Endothelial cell of umbilical vein (primary cell): ENCODE measurements around the gene PLEKHG2.

ENCODE experiments used
- EZH2 ChIP-seq: IDR thresholded peaks from 2 replicates; pipeline ENCODE4 v1.6.1; 2012; ENCODE audit warnings: borderline replicate concordance, low read depth, mild to moderate bottlenecking, moderate library complexity, low read length, inconsistent platforms; ENCODE audit not compliant: severe bottlenecking
- GATA2 ChIP-seq: IDR thresholded peaks from 2 replicates; pipeline ENCODE4 v1.7.0; 2011; ENCODE audit warnings: low read depth, mild to moderate bottlenecking, moderate library complexity, mixed read lengths, low read length; ENCODE audit not compliant: insufficient read length, insufficient read depth
- JUN ChIP-seq: IDR thresholded peaks from 2 replicates; pipeline ENCODE4 v1.6.1; 2011; ENCODE audit warnings: borderline replicate concordance, low read depth; ENCODE audit not compliant: insufficient read length, insufficient read depth
- POLR2A ChIP-seq: IDR thresholded peaks from 2 replicates; pipeline ENCODE4 v1.6.1; 2012; ENCODE audit warnings: low read depth, mild to moderate bottlenecking, control low read depth, low read length
- POLR2AphosphoS5 ChIP-seq: IDR thresholded peaks from 2 replicates; pipeline ENCODE4 v1.6.1; 2012; ENCODE audit warnings: low read depth, mild to moderate bottlenecking, control low read depth, low read length, moderate library complexity; ENCODE audit not compliant: insufficient read depth
- TF ChIP-seq, protein P1 (sequence below), 2 donors: IDR thresholded peaks; 1 replicate in 1 of 2; 2 replicates in 1 of 2; pipeline ENCODE4 v1.5.1; 2011; ENCODE audit warnings: low read length in 2 of 2, mild to moderate bottlenecking in 2 of 2, moderate library complexity in 2 of 2, control low read depth in 1 of 2, inconsistent platforms in 1 of 2, low read depth in 1 of 2; ENCODE audit not compliant: insufficient read depth in 1 of 2; ENCODE audit errors: extremely low read depth in 1 of 2
- TF ChIP-seq, protein P2 (sequence below): IDR thresholded peaks from 2 replicates; pipeline ENCODE4 v1.6.1; 2011; ENCODE audit not compliant: insufficient read depth, insufficient read length

DNA sequence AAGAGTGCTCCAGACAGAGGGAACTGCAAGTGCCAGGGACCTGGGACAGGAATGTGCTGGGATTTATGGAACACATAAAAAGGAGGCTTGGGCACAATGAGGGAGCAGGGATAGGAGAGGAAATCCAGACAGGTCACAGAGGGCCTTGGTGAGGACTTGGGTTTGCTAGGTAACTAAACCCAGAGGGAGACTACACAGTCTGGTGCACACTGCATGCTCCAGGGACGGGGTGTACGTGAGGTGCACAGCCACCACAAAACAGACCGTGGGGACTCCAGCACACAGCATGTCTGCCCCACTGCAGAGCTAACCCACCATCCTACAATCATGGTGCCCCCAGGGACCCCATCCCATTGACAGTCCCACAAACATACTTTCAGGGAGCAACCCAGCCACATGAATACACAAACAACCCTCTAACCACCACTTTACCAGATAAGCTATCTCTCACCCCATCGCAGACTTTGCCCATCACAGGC, 11.4 kb upstream of the PLEKHG2 start:
- TF ChIP-seq, protein P1, sequence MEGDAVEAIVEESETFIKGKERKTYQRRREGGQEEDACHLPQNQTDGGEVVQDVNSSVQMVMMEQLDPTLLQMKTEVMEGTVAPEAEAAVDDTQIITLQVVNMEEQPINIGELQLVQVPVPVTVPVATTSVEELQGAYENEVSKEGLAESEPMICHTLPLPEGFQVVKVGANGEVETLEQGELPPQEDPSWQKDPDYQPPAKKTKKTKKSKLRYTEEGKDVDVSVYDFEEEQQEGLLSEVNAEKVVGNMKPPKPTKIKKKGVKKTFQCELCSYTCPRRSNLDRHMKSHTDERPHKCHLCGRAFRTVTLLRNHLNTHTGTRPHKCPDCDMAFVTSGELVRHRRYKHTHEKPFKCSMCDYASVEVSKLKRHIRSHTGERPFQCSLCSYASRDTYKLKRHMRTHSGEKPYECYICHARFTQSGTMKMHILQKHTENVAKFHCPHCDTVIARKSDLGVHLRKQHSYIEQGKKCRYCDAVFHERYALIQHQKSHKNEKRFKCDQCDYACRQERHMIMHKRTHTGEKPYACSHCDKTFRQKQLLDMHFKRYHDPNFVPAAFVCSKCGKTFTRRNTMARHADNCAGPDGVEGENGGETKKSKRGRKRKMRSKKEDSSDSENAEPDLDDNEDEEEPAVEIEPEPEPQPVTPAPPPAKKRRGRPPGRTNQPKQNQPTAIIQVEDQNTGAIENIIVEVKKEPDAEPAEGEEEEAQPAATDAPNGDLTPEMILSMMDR (IDR thresholded peaks at IDR 0.05; ENCODE audit: extremely low read depth in 1 of 2, insufficient read depth in 1 of 2, low read depth in 1 of 2, low read length in 2 of 2): no peak
- no peak for TF ChIP-seq JUN
- no peak for TF ChIP-seq POLR2AphosphoS5
- TF ChIP-seq POLR2A: no peak
- TF ChIP-seq GATA2: no peak
- TF ChIP-seq EZH2: no peak
- TF ChIP-seq, protein P2, sequence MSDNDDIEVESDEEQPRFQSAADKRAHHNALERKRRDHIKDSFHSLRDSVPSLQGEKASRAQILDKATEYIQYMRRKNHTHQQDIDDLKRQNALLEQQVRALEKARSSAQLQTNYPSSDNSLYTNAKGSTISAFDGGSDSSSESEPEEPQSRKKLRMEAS: no peak
